SH-SY5Y (cell line): Measurements from ENCODE around the gene POU3F2.

ENCODE experiments used
- GATA2 ChIP-seq: IDR thresholded peaks from 2 replicates; pipeline ENCODE4 v1.6.1; 2011; ENCODE audit warnings: mild to moderate bottlenecking, low read depth, low read length
- GATA3 ChIP-seq: IDR thresholded peaks from 2 replicates; pipeline ENCODE4 v1.6.1; 2011; ENCODE audit warnings: low read depth, mild to moderate bottlenecking, low read length, moderate library complexity

Gene POU3F2

GRCh38 chr6:98834060-98835031 lies at the start of gene POU3F2:
Gene POU3F2 (plus strand): TSS chr6:98834574. CDS start chr6:98834874, 300 bp downstream.
- TF ChIP-seq GATA3 (no peak), GATA2 (peak; percentile 14; the same call in 1 of the 2 replicates)

- TF ChIP-seq GATA3 (no peak), GATA2 (no peak)
Measured at GRCh38 chr6:98787435-98787834, 46.9 kb upstream of the POU3F2 start.

- no peak for TF ChIP-seq GATA3
- no peak for TF ChIP-seq GATA2
Measured at GRCh38 chr6:98787961-98788360, 46.4 kb upstream of the POU3F2 start.

GRCh38 chr6:98794307-98794842 lies 40.0 kb upstream of the POU3F2 start:
- TF ChIP-seq GATA3 (no peak), GATA2 (no peak)

- TF ChIP-seq GATA2 (no peak), GATA3 (no peak)
Measured at GRCh38 chr6:98797217-98797994, 37.0 kb upstream of the POU3F2 start.

GRCh38 chr6:98800866-98801265 lies 33.5 kb upstream of the POU3F2 start:
- TF ChIP-seq GATA2 (no peak), GATA3 (no peak)

- TF ChIP-seq GATA3 (no peak), GATA2 (no peak)
Measured at GRCh38 chr6:98808541-98809210, 25.7 kb upstream of the POU3F2 start.

- no peak for TF ChIP-seq GATA3
- TF ChIP-seq GATA2: no peak
Measured at GRCh38 chr6:98812220-98812619, 22.2 kb upstream of the POU3F2 start.

- TF ChIP-seq GATA2 (no peak), GATA3 (no peak)
Measured at GRCh38 chr6:98816799-98817198, 17.6 kb upstream of the POU3F2 start.

GRCh38 chr6:98821756-98822405 lies 12.5 kb upstream of the POU3F2 start:
- TF ChIP-seq GATA2 (no peak), GATA3 (no peak)

- no peak for TF ChIP-seq GATA2
- no peak for TF ChIP-seq GATA3
Measured at GRCh38 chr6:98823428-98824161, 10.8 kb upstream of the POU3F2 start.

GRCh38 chr6:98824162-98824901 lies 10.0 kb upstream of the POU3F2 start:
- TF ChIP-seq GATA3 (no peak), GATA2 (no peak)
